HG02885 (cell line): Measurements from ENCODE around the gene ZNF331.

Source experiments
- ATAC-seq: cut with Tn5 transposase; IDR thresholded peaks from one replicate; pipeline ENCODE4 v1.9.1; 2021; ENCODE audit warnings: mild to moderate bottlenecking; ENCODE audit not compliant: unreplicated experiment, poor library complexity

Gene ZNF331

GRCh38 chr19:53520547-53521372, 17.2 kb upstream of the ZNF331 start:
- ATAC-seq = peak; percentile 97

GRCh38 chr19:53521373-53522202, 16.4 kb upstream of the ZNF331 start:
- no peak for ATAC-seq

- ATAC-seq = no peak
Measured at GRCh38 chr19:53525922-53526321, 12.0 kb upstream of the ZNF331 start.

GRCh38 chr19:53530622-53531021, 7.3 kb upstream of the ZNF331 start:
- no peak for ATAC-seq

GRCh38 chr19:53531457-53531856, 6.5 kb upstream of the ZNF331 start:
- no peak for ATAC-seq

- ATAC-seq = no peak
Measured at GRCh38 chr19:53532362-53532761, 5.6 kb upstream of the ZNF331 start.

- ATAC-seq = no peak
Measured at GRCh38 chr19:53536225-53536548, 1.8 kb upstream of the ZNF331 start.

- ATAC-seq = no peak
Measured at GRCh38 chr19:53537121-53537520, 824 bp upstream of the ZNF331 start.

GRCh38 chr19:53538378-53539109, 599 bp downstream of the ZNF331 start:
- peak; percentile 7 for ATAC-seq

- ATAC-seq = no peak
Measured at GRCh38 chr19:53540091-53540490, 2.1 kb downstream of the ZNF331 start.

- ATAC-seq = no peak
Measured at GRCh38 chr19:53541971-53542370, 4.0 kb downstream of the ZNF331 start.

GRCh38 chr19:53545271-53546065, 7.5 kb downstream of the ZNF331 start:
- no peak for ATAC-seq

- no peak for ATAC-seq
Measured at GRCh38 chr19:53546758-53547513, 9.0 kb downstream of the ZNF331 start.

GRCh38 chr19:53549340-53549739, 11.4 kb downstream of the ZNF331 start:
- no peak for ATAC-seq

GRCh38 chr19:53552001-53552721, 14.2 kb downstream of the ZNF331 start:
- ATAC-seq = no peak

- no peak for ATAC-seq
Measured at GRCh38 chr19:53553156-53553555, 15.2 kb downstream of the ZNF331 start.

- peak; percentile 80 for ATAC-seq
Measured at GRCh38 chr19:53553865-53554791, 16.2 kb downstream of the ZNF331 start.

GRCh38 chr19:53554804-53555203, 16.9 kb downstream of the ZNF331 start:
- no peak for ATAC-seq
